A549 (cell line): Measurements from ENCODE around the gene CDX1. TPM values are rescaled to one million over a fixed set of nuclear protein-coding genes. Genes with fewer than 3 reads are reported as not detected.

Source experiments
- ATAC-seq, 2 experiments: fragments of 200-7000 bp in 1 of 2; fragments of >200 bp in 1 of 2; cut with Nextera tagmentation in 1 of 2; cut with Tn5 transposase in 1 of 2; 3 replicates each; pipeline versions ENCODE4 v1.8.0 to v1.9.1; 2018 to 2020; ENCODE audit warnings: mild to moderate bottlenecking in 1 of 2, moderate library complexity in 1 of 2
- CTCF ChIA-PET: fragments of 300-600 bp; sonication (Branson Sonifier 250); formaldehyde crosslinking; extraction: SDS; loops from one replicate; lab custom pipeline; 2021; ENCODE audit warnings: antibody characterized with exemption, inconsistent platforms; lab: Yijun Ruan, JAX
- POLR2A ChIA-PET: fragments of 350-600 bp; formaldehyde crosslinking; extraction: SDS; loops from one replicate; lab custom pipeline; 2021; ENCODE audit warnings: antibody characterized with exemption, inconsistent platforms; lab: Yijun Ruan, JAX
- DNase-seq, 2 experiments: peaks; one replicate each; pipeline versions ENCODE4 v3.0.0 to v3.0.0-alpha.2; 2011 to 2016; ENCODE audit warnings: low read depth in 1 of 2, low spot score in 1 of 2
- FAIRE-seq: peaks from 2 replicates; lab custom pipeline; 2011; peaks lifted over from hg19 to GRCh38; lab: Jason Lieb, UNC
- H3K27ac ChIP-seq, 2 experiments: fragments of >200 bp; sonication (Bioruptor Twin); formaldehyde crosslinking; 3 replicates each; pipeline ENCODE4 v1.5.1; 2016 to 2017
- H3K4me1 ChIP-seq: fragments of >200 bp; sonication (Bioruptor Twin); formaldehyde crosslinking; 3 replicates; pipeline ENCODE4 v1.6.1; 2016
- H3K4me2 ChIP-seq: fragments of >200 bp; sonication (Bioruptor Twin); formaldehyde crosslinking; 3 replicates; pipeline ENCODE4 v1.6.1; 2016
- H3K4me3 ChIP-seq: fragments of >200 bp; sonication (Bioruptor Twin); formaldehyde crosslinking; 3 replicates; pipeline ENCODE4 v1.5.1; 2016
- H3K9me3 ChIP-seq: fragments of >200 bp; sonication (Bioruptor Twin); formaldehyde crosslinking; 3 replicates; pipeline ENCODE4 v1.6.1; 2016
- ATOH8 ChIP-seq: fragments of 250-450 bp; sonication (Bioruptor Pico); IDR thresholded peaks from 2 replicates; pipeline ENCODE4 v1.5.0; 2020; ENCODE audit warnings: low read depth, mild to moderate bottlenecking, moderate library complexity
- BCL3 ChIP-seq: fragments of >200 bp; sonication (Bioruptor Twin); formaldehyde crosslinking; IDR thresholded peaks from 3 replicates; pipeline ENCODE4 v1.6.1; 2016
- CTCF ChIP-seq: fragments of >200 bp; sonication (Bioruptor Twin); formaldehyde crosslinking; IDR thresholded peaks from 3 replicates; pipeline ENCODE4 v1.5.1; 2016
- ELK1 ChIP-seq: fragments of 150-350 bp; IDR thresholded peaks from 2 replicates; pipeline ENCODE4 v1.6.1; 2014; ENCODE audit warnings: low read depth, mild to moderate bottlenecking, low read length
- ESRRA ChIP-seq: fragments of 150-350 bp; IDR thresholded peaks from 2 replicates; pipeline ENCODE4 v1.6.1; 2014; ENCODE audit warnings: mild to moderate bottlenecking, low read length, borderline replicate concordance
- FOSB ChIP-seq: fragments of 250-450 bp; sonication (Bioruptor Pico); IDR thresholded peaks from 2 replicates; pipeline ENCODE4 v1.5.0; 2020; ENCODE audit warnings: mild to moderate bottlenecking, moderate library complexity
- FOSL2 ChIP-seq, 2 experiments: fragments of 450-650 bp in 1 of 2; fragments of >200 bp in 1 of 2; sonication (Bioruptor Twin) in 1 of 2; formaldehyde crosslinking; IDR thresholded peaks; 2 replicates each; pipeline versions ENCODE4 v1.5.0 to v1.6.1; 2016 to 2020; ENCODE audit warnings: mild to moderate bottlenecking in 1 of 2, moderate library complexity in 1 of 2
- HMGXB4 ChIP-seq: fragments of 250-450 bp; sonication (Bioruptor Pico); IDR thresholded peaks from 2 replicates; pipeline ENCODE4 v1.5.0; 2021; ENCODE audit warnings: mild to moderate bottlenecking, moderate library complexity, borderline replicate concordance
- JUN ChIP-seq, 2 experiments: fragments of >200 bp; sonication (Bioruptor Twin); formaldehyde crosslinking; IDR thresholded peaks; 2 replicates in 1 of 2; 3 replicates in 1 of 2; pipeline ENCODE4 v1.6.1; 2016 to 2017
- KDM5A ChIP-seq: fragments of 200-600 bp; sonication (generic); IDR thresholded peaks from 2 replicates; pipeline ENCODE4 v1.6.1; 2016; ENCODE audit warnings: antibody characterized with exemption, mild to moderate bottlenecking
- PBX3 ChIP-seq: IDR thresholded peaks from 2 replicates; pipeline ENCODE4 v1.6.1; 2012
- PHF8 ChIP-seq: fragments of 200-600 bp; sonication (generic); IDR thresholded peaks from 2 replicates; pipeline ENCODE4 v1.6.1; 2016; ENCODE audit warnings: low read depth, mild to moderate bottlenecking, antibody characterized with exemption, moderate library complexity, borderline replicate concordance
- POLR2A ChIP-seq: IDR thresholded peaks from 2 replicates; pipeline ENCODE4 v1.6.1; 2012; ENCODE audit warnings: mild to moderate bottlenecking, low read length
- RARB ChIP-seq: fragments of 250-450 bp; sonication (Bioruptor Pico); IDR thresholded peaks from 2 replicates; pipeline ENCODE4 v1.8.0; 2021; ENCODE audit warnings: mild to moderate bottlenecking, moderate library complexity
- RFX5 ChIP-seq: fragments of 450-650 bp; IDR thresholded peaks from 2 replicates; pipeline ENCODE4 v1.7.1; 2014; ENCODE audit warnings: antibody characterized with exemption, mild to moderate bottlenecking, moderate library complexity
- TFCP2L1 ChIP-seq: fragments of 250-450 bp; sonication (Bioruptor Pico); IDR thresholded peaks from 2 replicates; pipeline ENCODE4 v1.5.0; 2021; ENCODE audit warnings: mild to moderate bottlenecking
- WGBS: methylation state at CpG from one replicate; pipeline ENCODE4 v1.1.6; 2017; ENCODE audit errors: missing lambda C conversion rate; 5-methylcytosine and 5-hydroxymethylcytosine counted together
- polyA plus RNA-seq, 4 experiments: library from polyadenylated mRNA; depleted of rRNA in 3 of 4; stranded (reverse); fragments of >200 nt; fragmentation: RNase III in 1 of 4; extraction: RNeasy Plus Mini Kit Qiagen cat#74134 plus additional on column Dnase treatment in 1 of 4; gene quantifications; 2 replicates in 3 of 4; 3 replicates in 1 of 4; pipeline ENCODE4 v1.2.3, GENCODE V29; 2011 to 2017

CDX1 gene
- polyA plus RNA-seq, 2 of the 4 experiments (the other 2 are of a cell fraction): not detected

GRCh38 chr5:150164211-150164980, 2.2 kb upstream of the CDX1 start:
- no peak overlapping the region for H3K4me3 ChIP-seq
- 81% methylated on average over 6 of the region's 6 CpGs for WGBS
- H3K9me3 ChIP-seq: no peaks in the 10 kb centered on the region
- TF ChIP-seq CTCF (no peak), KDM5A (no peak), ESRRA (no peak), FOSB (CRISPR knock-in tag) (no peak), ELK1 (no peak), JUN (IDR thresholded peaks at IDR 0.05) (no peak), BCL3 (no peak), TFCP2L1 (CRISPR knock-in tag) (no peak), POLR2A (no peak), ATOH8 (CRISPR knock-in tag) (no peak), RARB (CRISPR knock-in tag) (no peak), FOSL2 (IDR thresholded peaks at IDR 0.05) (no peak), FOSL2 (CRISPR knock-in tag; IDR thresholded peaks at IDR 0.05) (no peak), HMGXB4 (CRISPR knock-in tag) (no peak), RFX5 (no peak), PBX3 (no peak), PHF8 (no peak)
- TF ChIP-seq, all 56 proteins: peak for 0
- FAIRE-seq: no peak
- ChIA-PET CTCF (interaction anchor here (0.7 to 8.8 kb wide), 5 partner anchors 11 to 186 kb away, joined by 3 to 140 read pairs (median 3); no protein-coding TSS in a partner anchor), POLR2A (no interaction called here)
- ATAC-seq: no peak
- no peak for DNase-seq
- Histone ChIP-seq H3K4me1 (peaks cover 8% of the 10 kb centered on the region; the same call in 1 of the 3 replicates), H3K27ac (0 out of 6 replicates have a peak overlapping the region, but pooled peaks of 1 of the 2 experiments have one; percentile 29), H3K4me2 (no peak overlapping the region)
